Fibroblast of villous mesenchyme (primary cell): ENCODE measurements around the gene SLC16A13. TPM values are rescaled to one million over a fixed set of nuclear protein-coding genes. Genes with fewer than 3 reads are reported as not detected.
"Not testable (repeated sequence)": the region's sequence is repeated elsewhere in the genome, so short reads cannot be mapped to it uniquely, and the experiment has no call there.

Source experiments
- DNase-seq: peaks from one replicate; pipeline ENCODE4 v3.0.0-alpha.2; 2010; ENCODE audit warnings: low read depth
- H3K4me3 ChIP-seq: 2 replicates; pipeline ENCODE4 v1.5.1; 2011; ENCODE audit warnings: low read depth, mild to moderate bottlenecking, low read length
- CTCF ChIP-seq: IDR thresholded peaks from 2 replicates; pipeline ENCODE4 v1.5.1; 2012; ENCODE audit warnings: low read depth, mild to moderate bottlenecking, low read length; ENCODE audit not compliant: insufficient read depth
- total RNA-seq: library from RNA; depleted of rRNA; stranded (reverse); fragments of >200 nt; gene quantifications from 2 replicates; pipeline ENCODE4 v1.2.3, GENCODE V29; 2012

Gene SLC16A13, protein sequence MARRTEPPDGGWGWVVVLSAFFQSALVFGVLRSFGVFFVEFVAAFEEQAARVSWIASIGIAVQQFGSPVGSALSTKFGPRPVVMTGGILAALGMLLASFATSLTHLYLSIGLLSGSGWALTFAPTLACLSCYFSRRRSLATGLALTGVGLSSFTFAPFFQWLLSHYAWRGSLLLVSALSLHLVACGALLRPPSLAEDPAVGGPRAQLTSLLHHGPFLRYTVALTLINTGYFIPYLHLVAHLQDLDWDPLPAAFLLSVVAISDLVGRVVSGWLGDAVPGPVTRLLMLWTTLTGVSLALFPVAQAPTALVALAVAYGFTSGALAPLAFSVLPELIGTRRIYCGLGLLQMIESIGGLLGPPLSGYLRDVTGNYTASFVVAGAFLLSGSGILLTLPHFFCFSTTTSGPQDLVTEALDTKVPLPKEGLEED
- 1.3 TPM in 2 replicates for total RNA-seq

DNA sequence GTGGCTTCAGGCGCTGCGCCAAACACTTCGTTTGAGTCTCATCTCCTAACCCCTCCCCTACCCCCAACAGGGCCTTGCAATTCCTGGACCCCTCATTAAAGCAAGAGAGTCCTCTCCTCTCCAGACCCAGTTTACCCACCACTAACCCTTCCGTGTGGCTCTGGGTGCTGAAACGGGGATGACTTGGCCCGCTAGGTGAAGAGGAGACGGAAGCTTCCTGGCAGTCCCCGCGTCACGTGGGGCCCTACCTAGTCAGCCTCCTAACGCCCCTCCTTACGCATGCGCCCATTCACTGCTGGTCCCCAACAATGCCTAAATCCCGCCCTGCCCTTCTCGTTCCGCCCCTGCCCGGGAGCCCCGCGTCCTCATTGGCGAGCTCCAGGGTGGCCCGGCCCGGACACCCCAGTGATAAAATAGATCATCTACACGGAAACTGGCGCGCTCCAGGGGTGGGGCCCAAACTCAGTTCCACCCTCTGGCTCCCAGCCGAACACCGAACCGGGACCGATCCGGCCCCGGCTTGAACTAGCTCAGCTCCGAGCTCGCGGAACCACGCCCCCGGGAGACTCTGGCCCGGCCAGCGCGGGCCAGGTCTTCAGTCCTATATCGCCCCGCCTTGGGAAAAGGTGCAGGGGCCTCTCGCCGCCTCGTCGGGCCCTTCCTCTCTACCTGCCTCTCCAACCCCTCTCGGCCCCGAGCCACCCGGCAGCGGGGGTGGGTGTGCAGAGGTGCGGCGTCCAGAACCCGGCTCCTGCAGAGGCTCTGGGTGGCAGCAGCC is at the start of gene SLC16A13:
Gene SLC16A13, plus strand, starts transcription at position 425 of the 778 bp plus-strand sequence. CDS start 368 bp downstream, outside the sequence.
- peak; percentile 93 for DNase-seq
- H3K4me3 ChIP-seq: peak within 1 kb of the TSS; percentile 84
- TF ChIP-seq CTCF: no peak

DNA sequence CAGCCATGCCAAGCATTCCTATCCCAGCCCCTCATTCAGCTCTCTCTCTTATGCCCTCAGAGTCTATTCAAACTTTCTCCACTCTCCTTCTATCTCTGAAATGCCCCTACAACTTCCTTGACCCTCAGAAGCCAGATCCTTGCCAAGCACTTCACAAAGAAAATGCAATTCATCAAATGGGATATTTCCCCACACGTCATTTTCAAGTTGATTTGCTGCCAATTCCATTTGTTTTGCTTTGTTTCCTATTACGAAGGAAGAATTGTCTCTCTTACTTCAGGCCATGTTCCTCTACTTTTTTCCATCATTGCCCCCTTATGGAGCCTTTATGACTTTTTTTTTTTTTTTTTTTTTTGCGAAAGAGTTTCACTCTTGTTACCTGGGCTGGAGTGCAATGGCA is 49.1 kb upstream of the SLC16A13 start:
- TF ChIP-seq CTCF: no peak
- no peak overlapping the region for H3K4me3 ChIP-seq
- no peak for DNase-seq

DNA sequence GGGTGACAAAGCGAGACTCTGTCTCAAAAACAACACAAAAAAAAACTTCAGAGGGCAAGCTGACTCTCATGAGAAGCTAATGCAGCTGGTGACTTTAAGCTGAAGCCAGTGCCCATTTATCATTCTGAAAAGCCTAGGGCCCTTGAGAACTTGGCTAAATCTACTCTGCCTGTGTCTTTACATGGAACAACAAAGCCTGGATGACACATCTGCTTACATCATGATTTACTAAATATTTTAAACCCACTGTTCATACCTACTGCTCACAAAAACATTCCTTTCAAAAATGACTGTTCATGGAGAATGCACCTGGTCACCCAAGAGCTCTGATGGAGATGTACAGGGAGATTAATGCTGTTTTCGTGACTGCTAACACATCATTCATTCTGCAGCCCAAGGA is 46.0 kb upstream of the SLC16A13 start:
- TF ChIP-seq CTCF: no peak
- DNase-seq: no peak
- no peak overlapping the region for H3K4me3 ChIP-seq

- not testable (repeated sequence) for DNase-seq, H3K4me3 ChIP-seq
Observed at GRCh38 chr17:6993613-6994056, 42.2 kb upstream of the SLC16A13 start.

- DNase-seq: no peak
Observed at GRCh38 chr17:6994118-6994598, 41.7 kb upstream of the SLC16A13 start.

GRCh38 chr17:6994666-6995256 is 41.1 kb upstream of the SLC16A13 start:
- TF ChIP-seq CTCF: no peak
- DNase-seq: no peak

More at GRCh38 chr17:6994118-6994598, 41.7 kb upstream of the SLC16A13 start:
- TF ChIP-seq CTCF: no peak
- no peak overlapping the region for H3K4me3 ChIP-seq

More at GRCh38 chr17:6994666-6995256, 41.1 kb upstream of the SLC16A13 start:
- H3K4me3 ChIP-seq: no peak overlapping the region
